ENCODE results near the gene UBL7. TPM values are rescaled to one million over a fixed set of nuclear protein-coding genes. Genes with fewer than 3 reads are reported as not detected.
"Not testable (repeated sequence)": the region's sequence is repeated elsewhere in the genome, so short reads cannot be mapped to it uniquely, and the experiment has no call there.

The UBL7 gene
- total and polyA plus RNA-seq, 2 donors (not counting 1 experiment from before 2014, with no cell fraction given): 44.4 to 73.9 TPM

DNA sequence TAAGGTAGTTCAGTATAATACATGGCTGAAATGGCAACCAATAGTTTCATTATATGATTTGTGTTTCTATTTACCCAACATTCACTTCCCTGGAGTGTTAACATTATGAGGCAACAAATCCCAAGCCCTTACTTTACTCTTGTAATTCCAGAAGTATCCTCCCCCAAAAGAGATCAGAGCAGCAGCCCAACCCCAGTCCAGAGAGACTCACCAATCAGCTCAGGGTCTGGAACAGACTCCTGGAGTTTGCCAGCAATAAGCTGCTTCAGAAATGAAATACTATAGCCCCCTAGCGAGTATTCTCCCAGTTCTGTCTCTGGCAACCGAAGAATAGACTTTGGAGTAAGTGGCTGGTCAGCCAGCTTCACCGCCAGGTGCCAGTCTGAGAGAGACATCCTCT is 2.5 kb downstream of the UBL7 start:
- no peak for TF ChIP-seq EZH2 (IDR thresholded peaks at IDR 0.05; ENCODE audit: borderline replicate concordance, insufficient read depth, low read depth, low read length, poor library complexity, severe bottlenecking)
- TF ChIP-seq, protein P1, sequence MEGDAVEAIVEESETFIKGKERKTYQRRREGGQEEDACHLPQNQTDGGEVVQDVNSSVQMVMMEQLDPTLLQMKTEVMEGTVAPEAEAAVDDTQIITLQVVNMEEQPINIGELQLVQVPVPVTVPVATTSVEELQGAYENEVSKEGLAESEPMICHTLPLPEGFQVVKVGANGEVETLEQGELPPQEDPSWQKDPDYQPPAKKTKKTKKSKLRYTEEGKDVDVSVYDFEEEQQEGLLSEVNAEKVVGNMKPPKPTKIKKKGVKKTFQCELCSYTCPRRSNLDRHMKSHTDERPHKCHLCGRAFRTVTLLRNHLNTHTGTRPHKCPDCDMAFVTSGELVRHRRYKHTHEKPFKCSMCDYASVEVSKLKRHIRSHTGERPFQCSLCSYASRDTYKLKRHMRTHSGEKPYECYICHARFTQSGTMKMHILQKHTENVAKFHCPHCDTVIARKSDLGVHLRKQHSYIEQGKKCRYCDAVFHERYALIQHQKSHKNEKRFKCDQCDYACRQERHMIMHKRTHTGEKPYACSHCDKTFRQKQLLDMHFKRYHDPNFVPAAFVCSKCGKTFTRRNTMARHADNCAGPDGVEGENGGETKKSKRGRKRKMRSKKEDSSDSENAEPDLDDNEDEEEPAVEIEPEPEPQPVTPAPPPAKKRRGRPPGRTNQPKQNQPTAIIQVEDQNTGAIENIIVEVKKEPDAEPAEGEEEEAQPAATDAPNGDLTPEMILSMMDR (IDR thresholded peaks at IDR 0.05): no peak
- POLR2A ChIA-PET: no interaction called here

DNA sequence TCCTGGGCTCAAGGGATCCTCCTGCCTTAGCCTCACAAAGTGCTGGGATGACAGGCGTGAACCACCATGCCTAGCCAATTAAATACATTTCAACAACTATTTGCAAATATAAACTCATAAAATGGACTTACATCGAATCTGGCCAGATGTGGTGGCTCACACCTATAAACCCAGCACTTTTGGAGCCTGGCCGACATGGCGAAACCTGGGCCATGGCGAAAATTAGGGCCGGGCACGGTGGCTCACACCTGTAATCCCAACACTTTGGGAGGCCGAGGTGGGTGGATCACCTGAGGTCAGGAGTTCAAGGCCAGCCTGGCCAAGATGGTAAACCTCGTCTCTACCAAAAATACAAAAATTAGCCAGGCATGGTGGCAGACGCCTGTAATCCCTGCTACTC is 3.9 kb downstream of the UBL7 start:
- Histone ChIP-seq H3K36me3 (replicated peaks in 1 of 2; ENCODE audit: control extremely low read depth in 1 of 2, control insufficient read depth in 1 of 2, extremely low read depth in 1 of 2, insufficient read depth in 2 of 2, low read length in 1 of 2) (peaks cover 0 to 52% of the 10 kb centered on the region in 2 experiments), H3K79me2 (ENCODE audit: control insufficient read depth, insufficient read depth, low read length) (peaks cover 49% of the 10 kb centered on the region), H3K4me1 (ENCODE audit: control insufficient read depth in 2 of 2, insufficient read depth in 2 of 2, low read length in 2 of 2) (peaks cover 15 to 21% of the 10 kb centered on the region in 2 donors)
- H3K4me3 Mint-ChIP-seq; H3K27ac Mint-ChIP-seq; H3K9ac ChIP-seq (ENCODE audit: low read length); H3K27me3 ChIP-seq (replicated peaks in 1 of 4; ENCODE audit: control extremely low read depth in 1 of 4, control insufficient read depth in 3 of 4, insufficient read depth in 4 of 4, low read length in 3 of 4); H3K27me3 Mint-ChIP-seq; POLR2A ChIA-PET; H3K4me2 ChIP-seq (replicated peaks; ENCODE audit: low read depth, low read length, poor library complexity, severe bottlenecking); ATAC-seq (ENCODE audit: low read depth); DNase-seq; H3K4me3 ChIP-seq (ENCODE audit: control extremely low read depth in 1 of 5, extremely low read depth in 1 of 5, insufficient read depth in 1 of 5, low read depth in 2 of 5, low read length in 4 of 5); H3K9me3 Mint-ChIP-seq (ENCODE audit: insufficient read depth); H3K9me3 ChIP-seq (ENCODE audit: control extremely low read depth in 1 of 3, control insufficient read depth in 2 of 3, insufficient read depth in 1 of 3, low read length in 2 of 3); intact Hi-C loops (cut with micrococcal nuclease); H2AFZ ChIP-seq (ENCODE audit: insufficient read depth, low read depth, low read length, poor library complexity, severe bottlenecking); H3K27ac ChIP-seq (ENCODE audit: low read length in 2 of 2); H4K20me1 ChIP-seq (ENCODE audit: control insufficient read depth, insufficient read depth, low read length, poor library complexity, severe bottlenecking): not testable (repeated sequence)
- CTCF ChIA-PET: interaction anchor here (0.7 to 6.1 kb wide), 4 partner anchors 17 to 86 kb away, joined by 3 to 54 read pairs (median 4); no protein-coding TSS in a partner anchor
- peaks cover 18% of the 10 kb centered on the region for H3K4me1 Mint-ChIP-seq
- 97% methylated on average over 8 of the region's 10 CpGs for WGBS (ENCODE audit: insufficient coverage)

More for the DNA sequence above, 2.5 kb downstream of the UBL7 start:
- Histone ChIP-seq H3K36me3 (replicated peaks in 1 of 2; ENCODE audit: control extremely low read depth in 1 of 2, control insufficient read depth in 1 of 2, extremely low read depth in 1 of 2, insufficient read depth in 2 of 2, low read length in 1 of 2) (peaks cover 0 to 41% of the 10 kb centered on the region in 2 experiments), H3K9me3 (ENCODE audit: control extremely low read depth in 1 of 3, control insufficient read depth in 2 of 3, insufficient read depth in 1 of 3, low read length in 2 of 3) (no peaks in the 10 kb centered on the region), H3K79me2 (ENCODE audit: control insufficient read depth, insufficient read depth, low read length) (peaks cover 47% of the 10 kb centered on the region), H3K9ac (ENCODE audit: low read length) (no peak overlapping the region), H3K4me1 (ENCODE audit: control insufficient read depth in 2 of 2, insufficient read depth in 2 of 2, low read length in 2 of 2) (peaks cover 19 to 28% of the 10 kb centered on the region in 2 donors), H3K27me3 (replicated peaks in 1 of 4; ENCODE audit: control extremely low read depth in 1 of 4, control insufficient read depth in 3 of 4, insufficient read depth in 4 of 4, low read length in 3 of 4) (no peaks in the 10 kb centered on the region), H4K20me1 (ENCODE audit: control insufficient read depth, insufficient read depth, low read length, poor library complexity, severe bottlenecking) (no peaks in the 10 kb centered on the region), H3K4me2 (replicated peaks; ENCODE audit: low read depth, low read length, poor library complexity, severe bottlenecking) (no peak overlapping the region), H2AFZ (ENCODE audit: insufficient read depth, low read depth, low read length, poor library complexity, severe bottlenecking) (no peak overlapping the region), H3K27ac (ENCODE audit: low read length in 2 of 2) (no peak overlapping the region), H3K4me3 (ENCODE audit: control extremely low read depth in 1 of 5, extremely low read depth in 1 of 5, insufficient read depth in 1 of 5, low read depth in 2 of 5, low read length in 4 of 5) (no peak overlapping the region)
- no peak overlapping the region for H3K4me3 Mint-ChIP-seq
- H3K9me3 Mint-ChIP-seq (ENCODE audit: insufficient read depth): no peaks in the 10 kb centered on the region
- DNase-seq (no peak), ATAC-seq (ENCODE audit: low read depth) (no peak)
- peak overlapping the region; percentile 57 for H3K27ac Mint-ChIP-seq
- WGBS (ENCODE audit: insufficient coverage): 100% methylated on average over 2 of the region's 3 CpGs
- H3K4me1 Mint-ChIP-seq: peaks cover 27% of the 10 kb centered on the region
- intact Hi-C loops (cut with micrococcal nuclease): no loop called here
- CTCF ChIA-PET: interaction anchor here (1.0 to 6.1 kb wide), 3 partner anchors 19 to 87 kb away, joined by 3 to 54 read pairs (median 4); no protein-coding TSS in a partner anchor
- no peaks in the 10 kb centered on the region for H3K27me3 Mint-ChIP-seq

All from B cell (primary cell).